HL-60 (cell line): ENCODE data around the gene TCP11.

Experiments
- POLR2AphosphoS5 ChIP-seq: IDR thresholded peaks from 2 replicates; pipeline ENCODE4 v1.6.1; 2012; ENCODE audit warnings: low read depth
- REST ChIP-seq: IDR thresholded peaks from 2 replicates; pipeline ENCODE4 v1.6.1; 2012; ENCODE audit warnings: low read depth; ENCODE audit not compliant: insufficient replicate concordance
- TF ChIP-seq, protein P1 (sequence below): IDR thresholded peaks from one replicate; pipeline ENCODE4 v1.5.1; 2011; ENCODE audit warnings: low read length, control low read depth, inconsistent platforms; ENCODE audit not compliant: insufficient read depth

DNA sequence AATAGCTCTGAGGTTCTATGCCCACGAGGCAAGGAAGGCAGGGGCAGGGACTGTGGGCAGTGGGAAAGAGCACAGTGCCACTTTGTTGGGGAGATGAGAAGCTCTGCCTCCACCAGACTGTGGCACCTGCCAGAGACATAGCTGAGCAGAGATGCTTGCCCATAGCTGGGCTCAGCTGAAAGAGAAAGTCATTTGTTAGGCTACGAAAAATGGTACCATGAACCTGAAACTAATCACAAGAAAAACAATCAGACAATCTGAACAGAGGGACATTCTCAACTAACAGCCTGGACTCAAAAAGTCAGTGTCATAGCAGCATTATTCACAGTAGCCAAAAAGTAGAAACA, 32.9 kb upstream of the TCP11 start:
- TF ChIP-seq, protein P1, sequence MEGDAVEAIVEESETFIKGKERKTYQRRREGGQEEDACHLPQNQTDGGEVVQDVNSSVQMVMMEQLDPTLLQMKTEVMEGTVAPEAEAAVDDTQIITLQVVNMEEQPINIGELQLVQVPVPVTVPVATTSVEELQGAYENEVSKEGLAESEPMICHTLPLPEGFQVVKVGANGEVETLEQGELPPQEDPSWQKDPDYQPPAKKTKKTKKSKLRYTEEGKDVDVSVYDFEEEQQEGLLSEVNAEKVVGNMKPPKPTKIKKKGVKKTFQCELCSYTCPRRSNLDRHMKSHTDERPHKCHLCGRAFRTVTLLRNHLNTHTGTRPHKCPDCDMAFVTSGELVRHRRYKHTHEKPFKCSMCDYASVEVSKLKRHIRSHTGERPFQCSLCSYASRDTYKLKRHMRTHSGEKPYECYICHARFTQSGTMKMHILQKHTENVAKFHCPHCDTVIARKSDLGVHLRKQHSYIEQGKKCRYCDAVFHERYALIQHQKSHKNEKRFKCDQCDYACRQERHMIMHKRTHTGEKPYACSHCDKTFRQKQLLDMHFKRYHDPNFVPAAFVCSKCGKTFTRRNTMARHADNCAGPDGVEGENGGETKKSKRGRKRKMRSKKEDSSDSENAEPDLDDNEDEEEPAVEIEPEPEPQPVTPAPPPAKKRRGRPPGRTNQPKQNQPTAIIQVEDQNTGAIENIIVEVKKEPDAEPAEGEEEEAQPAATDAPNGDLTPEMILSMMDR, result no peak
- TF ChIP-seq POLR2AphosphoS5, result no peak
- no peak for TF ChIP-seq REST
